ENCODE results near the gene CD180.
"Not testable (repeated sequence)": the region's sequence is repeated elsewhere in the genome, so short reads cannot be mapped to it uniquely, and the experiment has no call there.

CD180 gene

GRCh38 chr5:67187006-67187715, 9.4 kb downstream of the CD180 start:
- DNase-seq: no peak

- DNase-seq: no peak
These were observed 12.7 kb downstream of the CD180 start for GRCh38 chr5:67183859-67184258.

- DNase-seq: peak; percentile 68
These were observed 14.3 kb downstream of the CD180 start for GRCh38 chr5:67182301-67182790.

- no peak for DNase-seq
These were observed 14.9 kb downstream of the CD180 start for GRCh38 chr5:67181648-67182221.

GRCh38 chr5:67179697-67180361, 16.8 kb downstream of the CD180 start:
- no peak for DNase-seq

GRCh38 chr5:67178966-67179365, 17.6 kb downstream of the CD180 start:
- DNase-seq: no peak

GRCh38 chr5:67178085-67178484, 18.5 kb downstream of the CD180 start:
- DNase-seq: no peak

- no peak for DNase-seq
These were observed 19.7 kb downstream of the CD180 start for GRCh38 chr5:67176936-67177335.

- DNase-seq: no peak
These were observed 22.6 kb downstream of the CD180 start for GRCh38 chr5:67173959-67174358.

GRCh38 chr5:67173351-67173750, 23.2 kb downstream of the CD180 start:
- DNase-seq: not testable (repeated sequence)

- DNase-seq: no peak
These were observed 25.8 kb downstream of the CD180 start for GRCh38 chr5:67170767-67171166.

- no peak for DNase-seq
These were observed 28.5 kb downstream of the CD180 start for GRCh38 chr5:67168069-67168468.

GRCh38 chr5:67166460-67167285, 29.9 kb downstream of the CD180 start:
- no peak for DNase-seq

- peak; percentile 53 for DNase-seq
These were observed 30.8 kb downstream of the CD180 start for GRCh38 chr5:67165526-67166459.

- DNase-seq: no peak
These were observed 31.6 kb downstream of the CD180 start for GRCh38 chr5:67164856-67165525.

- DNase-seq: no peak
These were observed 32.6 kb downstream of the CD180 start for GRCh38 chr5:67163863-67164595.

GRCh38 chr5:67163231-67163756, 33.3 kb downstream of the CD180 start:
- DNase-seq: no peak

GRCh38 chr5:67161767-67162166, 34.8 kb downstream of the CD180 start:
- no peak for DNase-seq

GRCh38 chr5:67160985-67161384, 35.6 kb downstream of the CD180 start:
- DNase-seq: peak; percentile 15

GRCh38 chr5:67160272-67160671, 36.3 kb downstream of the CD180 start:
- DNase-seq: no peak
